ENCODE measurements around the gene PKD2L1. TPM values are rescaled to one million over a fixed set of nuclear protein-coding genes. Genes with fewer than 3 reads are reported as not detected.
"Not testable (repeated sequence)": the region's sequence is repeated elsewhere in the genome, so short reads cannot be mapped to it uniquely, and the experiment has no call there.

The PKD2L1 gene
- not detected for total RNA-seq
- long read RNA-seq, result 0 reads

GRCh38 chr10:100330079-100330478, at the start of gene PKD2L1:
Gene PKD2L1, minus strand, starts transcription at chr10:100330228. Its CDS starts 125 bp downstream, at chr10:100330103.
- peak; percentile 60 for DNase-seq (ENCODE audit: low spot score)
- intact Hi-C loops (cut with DNase I), result no loop called here

GRCh38 chr10:100377830-100378229, 47.8 kb upstream of the PKD2L1 start:
- DNase-seq (ENCODE audit: low spot score), result no peak
- intact Hi-C loops (cut with DNase I), result no loop called here

GRCh38 chr10:100376656-100377055, 46.6 kb upstream of the PKD2L1 start:
- intact Hi-C loops (cut with DNase I); DNase-seq (ENCODE audit: low spot score): not testable (repeated sequence)

GRCh38 chr10:100374677-100375353, 44.8 kb upstream of the PKD2L1 start:
- intact Hi-C loops (cut with DNase I); DNase-seq (ENCODE audit: low spot score): not testable (repeated sequence)

GRCh38 chr10:100374200-100374655, 44.2 kb upstream of the PKD2L1 start:
- intact Hi-C loops (cut with DNase I), result no loop called here

GRCh38 chr10:100373298-100374199, 43.5 kb upstream of the PKD2L1 start:
- DNase-seq (ENCODE audit: low spot score), result peak; percentile 98
- intact Hi-C loops (cut with DNase I), result loop anchor here (2.0 kb wide), 1 partner anchor 27 kb away; the partner anchor contains the start of gene SCD

More at GRCh38 chr10:100374200-100374655, 44.2 kb upstream of the PKD2L1 start:
- no peak for DNase-seq (ENCODE audit: low spot score)

- no peak for DNase-seq (ENCODE audit: low spot score)
- intact Hi-C loops (cut with DNase I), result loop anchor here (2.0 kb wide), 1 partner anchor 26 kb away; the partner anchor contains the start of gene SCD
Measured at GRCh38 chr10:100372415-100373297, 42.6 kb upstream of the PKD2L1 start.

GRCh38 chr10:100371482-100372027, 41.5 kb upstream of the PKD2L1 start:
- DNase-seq (ENCODE audit: low spot score), result no peak
- intact Hi-C loops (cut with DNase I), result loop anchor here (2.0 kb wide), 1 partner anchor 25 kb away; the partner anchor contains the start of gene SCD

- intact Hi-C loops (cut with DNase I), result no loop called here
Measured at GRCh38 chr10:100370714-100371481, 40.9 kb upstream of the PKD2L1 start.

GRCh38 chr10:100368721-100369120, 38.7 kb upstream of the PKD2L1 start:
- DNase-seq (ENCODE audit: low spot score), result no peak
- intact Hi-C loops (cut with DNase I), result no loop called here

More at GRCh38 chr10:100370714-100371481, 40.9 kb upstream of the PKD2L1 start:
- peak; percentile 87 for DNase-seq (ENCODE audit: low spot score)

GRCh38 chr10:100364735-100365391, 34.8 kb upstream of the PKD2L1 start:
- intact Hi-C loops (cut with DNase I), result no loop called here
- DNase-seq (ENCODE audit: low spot score), result peak; percentile 85

- intact Hi-C loops (cut with DNase I), result no loop called here
- no peak for DNase-seq (ENCODE audit: low spot score)
Measured at GRCh38 chr10:100364175-100364574, 34.1 kb upstream of the PKD2L1 start.

- intact Hi-C loops (cut with DNase I), result no loop called here
- DNase-seq (ENCODE audit: low spot score), result peak; percentile 55
Measured at GRCh38 chr10:100362570-100363496, 32.8 kb upstream of the PKD2L1 start.

GRCh38 chr10:100360234-100360633, 30.2 kb upstream of the PKD2L1 start:
- intact Hi-C loops (cut with DNase I), result no loop called here
- no peak for DNase-seq (ENCODE audit: low spot score)

- intact Hi-C loops (cut with DNase I), result no loop called here
Measured at GRCh38 chr10:100359529-100360150, 29.6 kb upstream of the PKD2L1 start.

GRCh38 chr10:100359030-100359432, 29.0 kb upstream of the PKD2L1 start:
- peak; percentile 2 for DNase-seq (ENCODE audit: low spot score)
- intact Hi-C loops (cut with DNase I), result no loop called here

More at GRCh38 chr10:100359529-100360150, 29.6 kb upstream of the PKD2L1 start:
- no peak for DNase-seq (ENCODE audit: low spot score)

Data from cardiac septum (tissue), 1 donor.